Measurements from ENCODE around the gene NOL9. TPM values are rescaled to one million over a fixed set of nuclear protein-coding genes. Genes with fewer than 3 reads are reported as not detected.
"Not testable (repeated sequence)": the region's sequence is repeated elsewhere in the genome, so short reads cannot be mapped to it uniquely, and the experiment has no call there.

The NOL9 gene
- total RNA-seq, 2 experiments from 2014 or later: 39.7 to 40.4 TPM

GRCh38 chr1:6560267-6560666 lies 6.0 kb upstream of the NOL9 start:
- ATAC-seq (no peak), DNase-seq (no peak)
- Mint-ChIP-seq H3K36me3 (ENCODE audit: low read depth) (no peaks in the 10 kb centered on the region), H3K9me3 (no peaks in the 10 kb centered on the region), H3K27ac (no peak overlapping the region), H3K4me1 (ENCODE audit: low read depth) (no peaks in the 10 kb centered on the region), H3K27me3 (peaks cover 2% of the 10 kb centered on the region), H3K4me3 (no peak overlapping the region)
- no peak for TF ChIP-seq CTCF (IDR thresholded peaks at IDR 0.05)
- intact Hi-C loops (cut with micrococcal nuclease): no loop called here
- ChIA-PET POLR2A (no interaction called here), CTCF (no interaction called here)

GRCh38 chr1:6559161-6559560 lies 4.8 kb upstream of the NOL9 start:
- CTCF ChIA-PET: interaction anchor here (1.1 kb wide), 1 partner anchor 87 kb away, joined by 5 read pairs; no protein-coding TSS in a partner anchor
- H3K27me3 Mint-ChIP-seq; H3K4me1 Mint-ChIP-seq (ENCODE audit: low read depth); H3K4me3 Mint-ChIP-seq; DNase-seq; intact Hi-C loops (cut with micrococcal nuclease); ATAC-seq; H3K27ac Mint-ChIP-seq; H3K36me3 Mint-ChIP-seq (ENCODE audit: low read depth); H3K9me3 Mint-ChIP-seq: not testable (repeated sequence)
- POLR2A ChIA-PET: interaction anchor here (0.7 to 1.5 kb wide), 2 partner anchors 22 to 42 kb away, joined by 3 read pairs; no protein-coding TSS in a partner anchor

GRCh38 chr1:6557597-6557996 lies 3.3 kb upstream of the NOL9 start:
- no peak for ATAC-seq
- Mint-ChIP-seq H3K4me3 (no peak overlapping the region), H3K27me3 (peaks cover 2% of the 10 kb centered on the region), H3K36me3 (ENCODE audit: low read depth) (peaks cover 1% of the 10 kb centered on the region), H3K9me3 (no peaks in the 10 kb centered on the region), H3K4me1 (ENCODE audit: low read depth) (peaks cover 13% of the 10 kb centered on the region), H3K27ac (no peak overlapping the region)
- no peak for DNase-seq
- POLR2A ChIA-PET: interaction anchor here (0.6 to 0.7 kb wide), 2 partner anchors 59 to 114 kb away, joined by 3 read pairs; no protein-coding TSS in a partner anchor
- intact Hi-C loops (cut with micrococcal nuclease): no loop called here
- TF ChIP-seq CTCF (IDR thresholded peaks at IDR 0.05): no peak
- CTCF ChIA-PET: interaction anchor here (0.6 kb wide), 1 partner anchor 13 kb away, joined by 3 read pairs; no protein-coding TSS in a partner anchor

GRCh38 chr1:6554907-6555778 lies 830 bp upstream of the NOL9 start, which contains the start of gene TAS1R1:
TSS of gene TAS1R1 (plus strand) at chr1:6555307. CDS start at chr1:6555374, 67 bp downstream.
- no peaks in the 10 kb centered on the region for H3K9me3 Mint-ChIP-seq
- peaks cover 4% of the 10 kb centered on the region for H3K36me3 Mint-ChIP-seq (ENCODE audit: low read depth)

More at GRCh38 chr1:6554907-6555778, 830 bp upstream of the NOL9 start, which contains the start of gene TAS1R1:
- ChIA-PET POLR2A (interaction anchor here (0.7 to 1.9 kb wide), 13 partner anchors 20 to 193 kb away, joined by 3 to 13 read pairs (median 4); partner anchors contain the start of genes KLHL21, PLEKHG5 and ZBTB48), CTCF (interaction anchor here (0.7 to 3.3 kb wide), 26 partner anchors 8 to 310 kb away, joined by 3 to 22 read pairs (median 6); partner anchors contain the start of genes KLHL21, PLEKHG5, THAP3 and ZBTB48)
- peak within 1 kb of the TSS; percentile 82 for H3K4me3 Mint-ChIP-seq
- H3K27me3 Mint-ChIP-seq: no peaks in the 10 kb centered on the region
- DNase-seq (no peak), ATAC-seq (no peak)
- intact Hi-C loops (cut with micrococcal nuclease): no loop called here
- no peak for TF ChIP-seq CTCF (IDR thresholded peaks at IDR 0.05)
- peaks cover 18% of the 10 kb centered on the region for H3K4me1 Mint-ChIP-seq (ENCODE audit: low read depth)
- peak within 1 kb of the TSS; percentile 52 for H3K27ac Mint-ChIP-seq
